IPS-18a (cell line): Measurements from ENCODE around the gene SQOR.

Experiments used
- H3K27ac ChIP-seq: one replicate; pipeline ENCODE4 v1.5.1; 2013; ENCODE audit warnings: low read length
- H3K27me3 ChIP-seq: one replicate; pipeline ENCODE4 v1.6.1; 2013; ENCODE audit warnings: mild to moderate bottlenecking, low read length; ENCODE audit not compliant: control insufficient read depth, insufficient read depth
- H3K36me3 ChIP-seq: one replicate; pipeline ENCODE4 v1.6.1; 2013; ENCODE audit warnings: low read depth, low read length; ENCODE audit not compliant: control insufficient read depth
- H3K4me1 ChIP-seq: one replicate; pipeline ENCODE4 v1.6.1; 2013; ENCODE audit warnings: low read depth, low read length; ENCODE audit not compliant: control insufficient read depth
- H3K4me3 ChIP-seq: one replicate; pipeline ENCODE4 v1.5.1; 2013; ENCODE audit warnings: low read length
- H3K9ac ChIP-seq: one replicate; pipeline ENCODE4 v1.6.1; 2013; ENCODE audit warnings: mild to moderate bottlenecking, low read length, moderate library complexity
- H3K9me3 ChIP-seq: one replicate; pipeline ENCODE4 v1.6.1; 2013; ENCODE audit warnings: low read depth, low read length; ENCODE audit not compliant: control insufficient read depth

Gene SQOR

GRCh38 chr15:45635763-45636292 is 999 bp downstream of the SQOR start:
- peaks cover 56% of the 10 kb centered on the region for H3K27me3 ChIP-seq
- H3K36me3 ChIP-seq = no peaks in the 10 kb centered on the region
- H3K9ac ChIP-seq = no peak overlapping the region
- no peak overlapping the region for H3K27ac ChIP-seq
- H3K4me1 ChIP-seq = no peaks in the 10 kb centered on the region
- peak overlapping the region; percentile 73 for H3K4me3 ChIP-seq
- no peaks in the 10 kb centered on the region for H3K9me3 ChIP-seq

GRCh38 chr15:45637141-45637540 is 2.3 kb downstream of the SQOR start:
- Histone ChIP-seq H3K9ac (no peak overlapping the region), H3K27ac (no peak overlapping the region), H3K9me3 (no peaks in the 10 kb centered on the region), H3K36me3 (no peaks in the 10 kb centered on the region), H3K4me3 (no peak overlapping the region), H3K4me1 (no peaks in the 10 kb centered on the region), H3K27me3 (peaks cover 49% of the 10 kb centered on the region)

GRCh38 chr15:45637552-45638033 is 2.8 kb downstream of the SQOR start:
- Histone ChIP-seq H3K36me3 (no peaks in the 10 kb centered on the region), H3K4me1 (no peaks in the 10 kb centered on the region), H3K9ac (no peak overlapping the region), H3K9me3 (no peaks in the 10 kb centered on the region), H3K4me3 (no peak overlapping the region), H3K27me3 (peaks cover 49% of the 10 kb centered on the region), H3K27ac (no peak overlapping the region)

- no peaks in the 10 kb centered on the region for H3K9me3 ChIP-seq
- no peaks in the 10 kb centered on the region for H3K4me1 ChIP-seq
- peaks cover 21% of the 10 kb centered on the region for H3K27me3 ChIP-seq
- no peak overlapping the region for H3K4me3 ChIP-seq
- no peak overlapping the region for H3K9ac ChIP-seq
- no peaks in the 10 kb centered on the region for H3K36me3 ChIP-seq
- no peak overlapping the region for H3K27ac ChIP-seq
These were observed 5.8 kb downstream of the SQOR start for GRCh38 chr15:45640616-45641015.

- Histone ChIP-seq H3K4me1 (no peaks in the 10 kb centered on the region), H3K27me3 (peaks cover 13% of the 10 kb centered on the region), H3K4me3 (no peak overlapping the region), H3K27ac (no peak overlapping the region), H3K9me3 (no peaks in the 10 kb centered on the region), H3K9ac (no peak overlapping the region), H3K36me3 (no peaks in the 10 kb centered on the region)
These were observed 6.5 kb downstream of the SQOR start for GRCh38 chr15:45641374-45641781.

DNA sequence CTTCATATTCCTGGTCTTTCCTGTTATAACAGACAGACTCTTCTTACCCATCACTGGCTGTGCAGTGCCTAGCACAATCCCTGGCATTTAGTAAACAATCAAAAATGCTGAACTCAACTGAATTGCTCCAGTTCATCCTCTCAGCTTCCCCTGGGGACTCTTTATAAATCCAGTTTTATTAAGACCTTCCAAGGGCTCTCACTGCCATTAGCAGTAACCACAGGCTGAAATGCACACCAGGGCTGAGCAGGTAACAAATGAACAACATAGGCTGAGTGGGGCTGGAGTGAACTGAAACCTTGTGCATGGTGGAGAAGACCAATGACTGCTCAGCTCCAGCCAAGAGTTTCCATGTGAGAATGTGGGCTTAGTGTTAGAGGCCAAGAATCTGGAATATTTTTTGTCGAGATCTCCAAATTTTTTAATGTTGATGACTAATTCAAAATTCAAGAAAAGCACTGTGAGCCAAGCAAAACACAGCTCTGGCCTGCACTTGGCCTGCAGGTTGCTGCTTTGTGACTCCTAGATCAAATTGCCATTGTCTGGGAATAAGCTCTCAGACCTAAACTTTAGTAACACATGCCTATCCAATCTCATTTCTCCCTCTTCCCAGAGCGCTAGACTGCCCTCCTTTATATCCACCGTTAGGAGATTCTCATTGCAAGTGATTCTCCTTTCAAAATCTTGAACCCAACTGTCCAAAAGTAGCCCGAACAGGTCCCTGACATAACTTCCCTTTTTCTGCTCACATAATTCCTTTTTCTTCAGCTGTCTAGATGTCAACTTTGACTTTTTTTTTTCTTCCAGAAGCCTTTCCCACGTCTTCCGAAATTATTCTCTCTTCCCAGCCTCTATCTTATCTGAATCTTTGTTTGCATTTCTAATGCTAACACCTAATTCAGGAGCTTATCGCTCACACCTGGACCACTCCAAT is 7.4 kb downstream of the SQOR start:
- H3K36me3 ChIP-seq = no peaks in the 10 kb centered on the region
- no peak overlapping the region for H3K27ac ChIP-seq
- H3K9me3 ChIP-seq = no peaks in the 10 kb centered on the region
- H3K4me3 ChIP-seq = no peak overlapping the region
- H3K27me3 ChIP-seq = peaks cover 5% of the 10 kb centered on the region
- no peak overlapping the region for H3K9ac ChIP-seq
- no peaks in the 10 kb centered on the region for H3K4me1 ChIP-seq

GRCh38 chr15:45644437-45644836 is 9.6 kb downstream of the SQOR start:
- Histone ChIP-seq H3K4me1 (no peaks in the 10 kb centered on the region), H3K9ac (no peak overlapping the region), H3K27ac (no peak overlapping the region)

DNA sequence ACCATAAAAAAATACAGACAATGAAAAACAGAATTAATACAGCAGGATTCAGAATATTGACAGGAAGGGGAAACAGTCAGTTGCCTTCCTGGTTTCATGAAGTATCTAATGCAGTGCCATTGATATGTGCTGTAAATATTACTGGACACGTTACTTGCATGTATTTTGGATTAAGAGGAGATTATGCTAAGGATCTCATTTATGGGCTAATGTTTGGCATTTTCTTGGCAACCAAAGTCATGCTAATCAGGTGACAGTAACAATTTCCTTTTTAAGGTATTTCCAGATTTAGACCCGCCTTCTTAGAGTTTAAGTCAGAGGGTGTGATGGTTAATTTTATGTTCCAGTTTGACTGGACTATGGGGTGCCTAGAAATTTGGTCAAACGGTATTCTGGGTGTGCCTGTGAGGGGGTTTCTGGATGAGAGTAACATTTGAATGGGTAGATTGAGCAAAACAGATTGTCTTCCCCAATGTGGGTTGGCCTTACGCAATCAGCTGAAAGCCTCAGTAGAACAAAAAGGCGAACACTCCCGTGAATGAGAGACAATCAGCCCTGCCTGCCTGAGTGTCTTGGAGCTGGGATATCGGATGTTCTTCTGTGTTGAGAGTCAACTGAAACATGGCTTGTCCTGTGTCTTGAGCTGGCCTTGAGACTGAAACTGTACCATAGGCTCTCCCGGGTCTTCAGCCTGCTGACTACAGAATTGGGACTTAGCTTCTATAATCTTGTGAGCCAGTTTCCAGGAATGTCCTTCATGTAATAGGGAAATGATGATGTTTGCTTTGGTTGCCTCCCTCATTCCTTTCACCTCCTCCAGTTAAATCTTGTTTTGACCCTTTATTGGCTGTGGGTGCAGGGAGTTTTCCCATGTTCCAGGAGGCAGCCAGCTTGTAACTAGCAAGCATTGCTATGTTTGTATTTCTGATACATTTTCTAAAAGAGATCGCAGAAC is 10.5 kb downstream of the SQOR start:
- no peaks in the 10 kb centered on the region for H3K4me1 ChIP-seq
- no peak overlapping the region for H3K27ac ChIP-seq

More at GRCh38 chr15:45644437-45644836, 9.6 kb downstream of the SQOR start:
- Histone ChIP-seq H3K27me3 (no peaks in the 10 kb centered on the region), H3K36me3 (no peaks in the 10 kb centered on the region), H3K9me3 (no peaks in the 10 kb centered on the region), H3K4me3 (no peak overlapping the region)

DNA sequence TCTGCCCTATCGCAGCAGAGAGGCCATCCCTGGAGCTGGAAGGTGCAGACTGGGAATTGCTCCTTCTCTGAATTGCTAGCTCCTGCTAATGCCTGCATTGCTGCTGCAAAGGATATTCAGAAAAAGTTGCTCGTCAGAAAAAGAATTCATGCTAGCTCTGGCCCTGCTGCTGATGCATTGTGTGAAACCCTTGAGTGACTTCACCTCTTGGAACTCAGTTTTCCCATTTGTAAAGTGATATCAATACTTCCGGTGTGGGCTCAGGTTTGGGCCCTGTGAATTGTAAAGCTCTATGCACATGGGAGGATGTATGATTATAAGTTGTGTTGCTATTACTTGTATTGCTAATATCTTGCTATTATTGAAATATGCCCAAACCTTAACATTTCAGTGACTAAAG is 11.4 kb downstream of the SQOR start:
- Histone ChIP-seq H3K27ac (no peak overlapping the region), H3K36me3 (no peaks in the 10 kb centered on the region), H3K4me1 (no peaks in the 10 kb centered on the region), H3K9me3 (no peaks in the 10 kb centered on the region), H3K9ac (no peak overlapping the region), H3K4me3 (no peak overlapping the region), H3K27me3 (no peaks in the 10 kb centered on the region)

More for the DNA sequence above, 10.5 kb downstream of the SQOR start:
- H3K9me3 ChIP-seq = no peaks in the 10 kb centered on the region
- no peaks in the 10 kb centered on the region for H3K36me3 ChIP-seq
- no peak overlapping the region for H3K4me3 ChIP-seq
- no peak overlapping the region for H3K9ac ChIP-seq
- no peaks in the 10 kb centered on the region for H3K27me3 ChIP-seq

- Histone ChIP-seq H3K4me3 (no peak overlapping the region), H3K4me1 (no peaks in the 10 kb centered on the region), H3K27ac (no peak overlapping the region), H3K9ac (no peak overlapping the region), H3K36me3 (no peaks in the 10 kb centered on the region), H3K9me3 (no peaks in the 10 kb centered on the region), H3K27me3 (no peaks in the 10 kb centered on the region)
These were observed 13.0 kb downstream of the SQOR start for GRCh38 chr15:45647828-45648227.

- no peaks in the 10 kb centered on the region for H3K9me3 ChIP-seq
- H3K36me3 ChIP-seq = no peaks in the 10 kb centered on the region
- no peak overlapping the region for H3K4me3 ChIP-seq
- H3K27ac ChIP-seq = no peak overlapping the region
- no peaks in the 10 kb centered on the region for H3K27me3 ChIP-seq
- no peak overlapping the region for H3K9ac ChIP-seq
- no peaks in the 10 kb centered on the region for H3K4me1 ChIP-seq
These were observed 13.8 kb downstream of the SQOR start for GRCh38 chr15:45648521-45649200.
